Neuronal stem cell (in vitro differentiated cells): ENCODE data around the gene PPARG. TPM values are rescaled to one million over a fixed set of nuclear protein-coding genes. Genes with fewer than 3 reads are reported as not detected.

ENCODE experiments used
- DNase-seq: peaks from one replicate; pipeline ENCODE4 v3.0.0-alpha.2; 2013; ENCODE audit warnings: low spot score
- H2AFZ ChIP-seq: one replicate; pipeline ENCODE4 v1.6.1; 2013; ENCODE audit warnings: mild to moderate bottlenecking, low read length, inconsistent platforms
- H2AK5ac ChIP-seq: 2 replicates; pipeline ENCODE4 v1.6.1; 2013; ENCODE audit warnings: low read depth, mild to moderate bottlenecking, inconsistent platforms, low read length, moderate library complexity, mixed read lengths
- H2BK120ac ChIP-seq: 2 replicates; pipeline ENCODE4 v1.6.1; 2013; ENCODE audit warnings: low read depth, mild to moderate bottlenecking, inconsistent platforms, low read length, moderate library complexity, mixed read lengths
- H2BK12ac ChIP-seq: one replicate; pipeline ENCODE4 v1.6.1; 2013; ENCODE audit warnings: low read length, inconsistent platforms
- H2BK15ac ChIP-seq: 2 replicates; pipeline ENCODE4 v1.6.1; 2013; ENCODE audit warnings: mild to moderate bottlenecking, low read length, inconsistent platforms, mixed read lengths
- H2BK5ac ChIP-seq: one replicate; pipeline ENCODE4 v1.6.1; 2013; ENCODE audit warnings: inconsistent platforms, mild to moderate bottlenecking, low read length, moderate library complexity
- H3K14ac ChIP-seq: one replicate; pipeline ENCODE4 v1.6.1; 2013; ENCODE audit warnings: low read length, inconsistent platforms
- H3K18ac ChIP-seq: 2 replicates; pipeline ENCODE4 v1.6.1; 2013; ENCODE audit warnings: low read length, inconsistent platforms
- H3K23ac ChIP-seq: 2 replicates; pipeline ENCODE4 v1.6.1; 2013; ENCODE audit warnings: low read depth, mild to moderate bottlenecking, mixed read lengths, low read length, inconsistent platforms; ENCODE audit not compliant: poor library complexity
- H3K27ac ChIP-seq: replicated peaks from 3 replicates; pipeline ENCODE4 v1.5.1; 2013; ENCODE audit warnings: low read length, inconsistent platforms
- H3K27me3 ChIP-seq, 3 experiments: 2 replicates each; pipeline ENCODE4 v1.6.1; 2013; ENCODE audit warnings: low read length in 3 of 3, mild to moderate bottlenecking in 2 of 3, inconsistent platforms in 1 of 3, low read depth in 1 of 3, mixed read lengths in 1 of 3, moderate library complexity in 1 of 3; ENCODE audit not compliant: control insufficient read depth in 3 of 3, insufficient read depth in 3 of 3
- H3K36me3 ChIP-seq, 2 donors: replicated peaks in 1 of 2; 2 replicates each; pipeline ENCODE4 v1.6.1; 2013; ENCODE audit warnings: low read length in 2 of 2; ENCODE audit not compliant: control insufficient read depth in 2 of 2, insufficient read depth in 2 of 2
- H3K4ac ChIP-seq: 2 replicates; pipeline ENCODE4 v1.6.1; 2013; ENCODE audit warnings: inconsistent platforms, mild to moderate bottlenecking, low read length, moderate library complexity
- H3K4me1 ChIP-seq, 2 donors: 1 replicate in 1 of 2; 2 replicates in 1 of 2; pipeline ENCODE4 v1.6.1; 2013; ENCODE audit warnings: low read length in 2 of 2, low read depth in 1 of 2; ENCODE audit not compliant: control insufficient read depth in 2 of 2, insufficient read depth in 1 of 2
- H3K4me2 ChIP-seq: one replicate; pipeline ENCODE4 v1.6.1; 2013; ENCODE audit warnings: mild to moderate bottlenecking, low read length, inconsistent platforms; ENCODE audit not compliant: insufficient read depth, poor library complexity, severe bottlenecking
- H3K4me3 ChIP-seq, 2 donors: 2 replicates each; pipeline ENCODE4 v1.5.1; 2013; ENCODE audit warnings: low read length in 2 of 2, mild to moderate bottlenecking in 2 of 2, inconsistent platforms in 1 of 2, moderate library complexity in 1 of 2
- H3K79me1 ChIP-seq: one replicate; pipeline ENCODE4 v1.6.1; 2013; ENCODE audit warnings: low read depth, mild to moderate bottlenecking, inconsistent platforms, low read length, moderate library complexity
- H3K9ac ChIP-seq: one replicate; pipeline ENCODE4 v1.6.1; 2013; ENCODE audit warnings: mild to moderate bottlenecking, low read depth, low read length, inconsistent platforms; ENCODE audit not compliant: poor library complexity
- H3K9me3 ChIP-seq, 2 donors: replicated peaks in 1 of 2; 2 replicates each; pipeline versions ENCODE3 to v1.6.1; 2013; ENCODE audit warnings: low read length in 2 of 2, mild to moderate bottlenecking in 2 of 2, inconsistent platforms in 1 of 2, low read depth in 1 of 2, mixed read lengths in 1 of 2, moderate library complexity in 1 of 2; ENCODE audit not compliant: control insufficient read depth in 2 of 2, insufficient read depth in 1 of 2
- H4K8ac ChIP-seq: one replicate; pipeline ENCODE4 v1.6.1; 2013; ENCODE audit warnings: low read depth, mild to moderate bottlenecking, inconsistent platforms, low read length, moderate library complexity
- H4K91ac ChIP-seq: one replicate; pipeline ENCODE4 v1.6.1; 2013; ENCODE audit warnings: low read length, low read depth, mild to moderate bottlenecking, inconsistent platforms; ENCODE audit not compliant: poor library complexity
- WGBS, 2 donors: extraction: QIAGEN DNeasy Blood & Tissue Kit; methylation state at CpG; one replicate each; pipeline ENCODE4 v1.1.7; 2013; ENCODE audit warnings: missing lambda C conversion rate in 2 of 2, mixed read lengths in 1 of 2; ENCODE audit not compliant: insufficient read length in 2 of 2, insufficient replicate concordance in 1 of 2; ENCODE audit errors: extremely low coverage in 2 of 2; 5-methylcytosine and 5-hydroxymethylcytosine counted together
- small RNA-seq: library from polyadenylated mRNA; stranded (forward); fragments of <200 nt; extraction: miRNeasy Mini kit (QIAGEN cat#:217004); gene quantifications from one replicate; pipeline ENCODE3, GENCODE V24; 2013; ENCODE audit not compliant: insufficient read depth

Gene PPARG

GRCh38 chr3:12483410-12483809 is 194.5 kb downstream of the PPARG start:
- no CpG with 5 or more reads among the region's 1 CpG for WGBS, 2 donors
- Histone ChIP-seq H3K23ac (no peak overlapping the region), H3K79me1 (no peaks in the 10 kb centered on the region), H3K9me3 (no peaks in the 10 kb centered on the region), H4K91ac (no peak overlapping the region), H2AK5ac (no peak overlapping the region), H3K27ac (no peak overlapping the region), H4K8ac (no peak overlapping the region), H3K4me3 (peak overlapping the region in 1 of 2 donors; percentile 81), H3K14ac (no peak overlapping the region), H3K4ac (no peak overlapping the region), H3K36me3 (peaks cover 0 to 21% of the 10 kb centered on the region in 2 donors), H3K9ac (no peak overlapping the region), H3K18ac (no peak overlapping the region), H3K4me2 (peak overlapping the region; percentile 74), H3K27me3 (peaks cover 0 to 17% (median 2%) of the 10 kb centered on the region in 3 experiments), H2BK12ac (no peak overlapping the region), H2BK15ac (no peak overlapping the region), H3K4me1 (peaks cover 5 to 10% of the 10 kb centered on the region in 2 donors), H2BK120ac (no peak overlapping the region), H2BK5ac (no peak overlapping the region), H2AFZ (peak overlapping the region; percentile 81)
- no peak for DNase-seq

DNA sequence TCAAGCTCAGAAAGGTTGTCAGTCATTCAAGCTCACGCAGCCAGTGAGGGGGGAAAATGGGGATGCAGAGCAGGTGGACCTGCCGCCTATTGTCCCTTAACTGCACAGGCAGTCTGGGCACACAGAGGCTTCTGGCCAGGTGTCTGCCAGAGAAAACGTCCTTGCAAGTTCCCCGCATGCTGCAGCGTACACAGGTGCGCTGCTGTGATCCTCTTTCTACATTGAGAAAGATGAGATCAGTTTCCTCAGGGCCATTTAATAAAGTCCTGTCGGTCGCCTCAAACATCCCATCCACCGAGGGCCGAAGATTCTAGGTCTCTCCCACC is 195.0 kb downstream of the PPARG start:
- no peak overlapping the region for H3K14ac ChIP-seq
- H3K27me3 ChIP-seq, result peaks cover 0 to 17% (median 2%) of the 10 kb centered on the region in 3 experiments
- no peak for DNase-seq
- H4K91ac ChIP-seq, result no peak overlapping the region
- peak overlapping the region; percentile 83 for H3K23ac ChIP-seq
- peak overlapping the region; percentile 75 for H3K9ac ChIP-seq
- no peak overlapping the region for H2AK5ac ChIP-seq
- H3K4me2 ChIP-seq, result peak overlapping the region; percentile 74
- H3K4me3 ChIP-seq, result peak overlapping the region; percentile 81 to 84
- H4K8ac ChIP-seq, result no peak overlapping the region
- H2BK5ac ChIP-seq, result no peak overlapping the region
- no peaks in the 10 kb centered on the region for H3K79me1 ChIP-seq
- H3K18ac ChIP-seq, result peak overlapping the region; percentile 53
- H2BK120ac ChIP-seq, result no peak overlapping the region
- peaks cover 0 to 25% of the 10 kb centered on the region in 2 donors for H3K36me3 ChIP-seq
- H2AFZ ChIP-seq, result peak overlapping the region; percentile 81
- H2BK15ac ChIP-seq, result no peak overlapping the region
- H2BK12ac ChIP-seq, result no peak overlapping the region
- H3K27ac ChIP-seq, result peak overlapping the region; percentile 34
- H3K9me3 ChIP-seq, result no peaks in the 10 kb centered on the region
- H3K4me1 ChIP-seq, result peaks cover 5 to 10% of the 10 kb centered on the region in 2 donors
- no CpG with 5 or more reads among the region's 10 CpGs for WGBS, 2 donors
- H3K4ac ChIP-seq, result no peak overlapping the region

Small RNA genes within 50 kb of the gene (small RNA-seq; reads per million reads assigned to genes)
- gene AC091492.1, result not detected
